Left forelimb (tissue), 1 donor: Measurements from ENCODE around the gene CBLC.
"Not testable (repeated sequence)": the region's sequence is repeated elsewhere in the genome, so short reads cannot be mapped to it uniquely, and the experiment has no call there.

Experiments
- DNase-seq: peaks from one replicate; pipeline ENCODE4 v3.0.0-alpha.2; 2018; ENCODE audit warnings: low spot score

Gene CBLC

GRCh38 chr19:44819246-44819832, 41.6 kb downstream of the CBLC start:
- no peak for DNase-seq

GRCh38 chr19:44820648-44821609, 43.2 kb downstream of the CBLC start:
- no peak for DNase-seq

- no peak for DNase-seq
Measured at GRCh38 chr19:44822177-44822576, 44.5 kb downstream of the CBLC start.

- DNase-seq, result no peak
Measured at GRCh38 chr19:44822670-44823372, 45.1 kb downstream of the CBLC start.

- no peak for DNase-seq
Measured at GRCh38 chr19:44823373-44823698, 45.6 kb downstream of the CBLC start.

- no peak for DNase-seq
Measured at GRCh38 chr19:44824761-44825160, 47.1 kb downstream of the CBLC start.

GRCh38 chr19:44832875-44833274, 55.2 kb downstream of the CBLC start:
- DNase-seq, result not testable (repeated sequence)

GRCh38 chr19:44834399-44834798, 56.7 kb downstream of the CBLC start:
- DNase-seq, result not testable (repeated sequence)

GRCh38 chr19:44839276-44839675, 61.6 kb downstream of the CBLC start:
- DNase-seq, result no peak

- DNase-seq, result no peak
Measured at GRCh38 chr19:44840811-44841210, 63.1 kb downstream of the CBLC start.

- no peak for DNase-seq
Measured at GRCh38 chr19:44841231-44841630, 63.5 kb downstream of the CBLC start.

GRCh38 chr19:44845286-44845611, 67.6 kb downstream of the CBLC start:
- DNase-seq, result no peak

GRCh38 chr19:44845612-44846454, 68.1 kb downstream of the CBLC start, which contains the start of gene NECTIN2:
TSS of gene NECTIN2 (plus strand) at chr19:44846297. CDS start at chr19:44846526, 229 bp downstream.
- DNase-seq, result peak; percentile 100

GRCh38 chr19:44846455-44847143, 68.9 kb downstream of the CBLC start:
- DNase-seq, result no peak

- peak; percentile 73 for DNase-seq
Measured at GRCh38 chr19:44847144-44848035, 69.7 kb downstream of the CBLC start.

- DNase-seq, result no peak
Measured at GRCh38 chr19:44848036-44848811, 70.5 kb downstream of the CBLC start.

GRCh38 chr19:44848812-44849447, 71.2 kb downstream of the CBLC start:
- DNase-seq, result no peak
